ENCODE data around the gene LGI1.

DNA sequence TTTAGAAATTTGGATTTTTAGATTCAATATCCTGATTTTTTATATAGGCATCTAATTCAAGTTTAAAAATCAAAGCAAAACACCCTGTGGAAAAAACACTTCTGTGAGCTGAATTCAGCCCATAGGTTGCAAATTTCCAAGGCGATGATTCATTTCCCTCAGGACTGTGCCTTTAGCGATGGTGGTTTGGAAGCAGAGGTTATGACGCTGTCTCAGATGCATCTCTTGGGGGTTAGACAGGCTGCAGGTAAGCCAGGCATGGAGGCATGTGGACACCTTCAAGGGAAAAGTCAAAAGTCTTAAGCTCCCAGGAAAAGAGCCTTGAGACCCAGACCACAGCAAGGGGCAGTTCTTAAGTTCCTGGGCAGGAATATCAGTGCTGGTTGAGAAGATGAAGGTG, 45.8 kb upstream of the LGI1 start:
- TF ChIP-seq CTCF (IDR thresholded peaks at IDR 0.05) = no peak
- no peak for TF ChIP-seq POLR2A (IDR thresholded peaks at IDR 0.05)
